GM12874 (cell line): ENCODE results near the gene RNF168.

ENCODE experiments used
- TF ChIP-seq, protein P1 (sequence below): IDR thresholded peaks from 2 replicates; pipeline ENCODE4 v1.5.1; 2011; ENCODE audit warnings: low read depth, mild to moderate bottlenecking, control low read depth, low read length, moderate library complexity; ENCODE audit not compliant: insufficient read depth

RNF168 gene

DNA sequence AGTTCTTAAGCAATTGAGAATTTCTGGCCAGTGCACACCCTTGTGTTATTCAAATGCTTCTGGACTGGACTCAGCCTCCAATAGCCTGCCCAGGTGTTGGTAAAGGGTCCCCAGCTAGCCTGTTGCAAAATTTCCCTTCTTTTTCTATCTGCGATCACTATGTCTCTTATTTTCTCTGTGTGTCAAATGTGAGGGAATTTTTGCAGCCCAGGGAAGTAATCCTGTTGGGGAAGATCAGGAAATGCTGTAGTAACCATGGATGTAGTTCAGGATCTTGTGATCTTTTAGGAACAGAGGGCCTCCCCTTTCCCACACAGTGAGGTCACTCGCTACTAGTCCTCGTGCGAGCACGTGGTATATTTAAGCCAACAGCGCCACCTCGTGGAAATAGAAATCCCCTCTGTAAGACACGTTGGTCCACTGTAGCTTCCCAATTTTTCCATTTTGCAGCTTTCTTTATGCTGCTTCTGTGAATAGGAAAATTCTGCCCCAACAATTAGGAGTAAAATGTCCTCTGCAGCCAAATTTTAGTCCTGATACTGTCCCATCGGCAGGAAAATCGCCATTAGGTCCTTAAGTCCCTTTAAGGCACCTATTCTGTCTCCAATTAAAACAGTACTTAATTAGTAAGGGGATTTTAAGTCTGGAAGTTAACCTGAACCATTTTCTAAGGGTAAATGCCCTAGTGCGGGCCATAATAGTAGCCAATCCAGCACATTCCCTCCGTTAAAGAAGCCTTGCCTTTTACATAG lies 15.6 kb upstream of the RNF168 start:
- TF ChIP-seq, protein P1, sequence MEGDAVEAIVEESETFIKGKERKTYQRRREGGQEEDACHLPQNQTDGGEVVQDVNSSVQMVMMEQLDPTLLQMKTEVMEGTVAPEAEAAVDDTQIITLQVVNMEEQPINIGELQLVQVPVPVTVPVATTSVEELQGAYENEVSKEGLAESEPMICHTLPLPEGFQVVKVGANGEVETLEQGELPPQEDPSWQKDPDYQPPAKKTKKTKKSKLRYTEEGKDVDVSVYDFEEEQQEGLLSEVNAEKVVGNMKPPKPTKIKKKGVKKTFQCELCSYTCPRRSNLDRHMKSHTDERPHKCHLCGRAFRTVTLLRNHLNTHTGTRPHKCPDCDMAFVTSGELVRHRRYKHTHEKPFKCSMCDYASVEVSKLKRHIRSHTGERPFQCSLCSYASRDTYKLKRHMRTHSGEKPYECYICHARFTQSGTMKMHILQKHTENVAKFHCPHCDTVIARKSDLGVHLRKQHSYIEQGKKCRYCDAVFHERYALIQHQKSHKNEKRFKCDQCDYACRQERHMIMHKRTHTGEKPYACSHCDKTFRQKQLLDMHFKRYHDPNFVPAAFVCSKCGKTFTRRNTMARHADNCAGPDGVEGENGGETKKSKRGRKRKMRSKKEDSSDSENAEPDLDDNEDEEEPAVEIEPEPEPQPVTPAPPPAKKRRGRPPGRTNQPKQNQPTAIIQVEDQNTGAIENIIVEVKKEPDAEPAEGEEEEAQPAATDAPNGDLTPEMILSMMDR: peak; percentile 16; the same call in 1 of the 2 replicates

DNA sequence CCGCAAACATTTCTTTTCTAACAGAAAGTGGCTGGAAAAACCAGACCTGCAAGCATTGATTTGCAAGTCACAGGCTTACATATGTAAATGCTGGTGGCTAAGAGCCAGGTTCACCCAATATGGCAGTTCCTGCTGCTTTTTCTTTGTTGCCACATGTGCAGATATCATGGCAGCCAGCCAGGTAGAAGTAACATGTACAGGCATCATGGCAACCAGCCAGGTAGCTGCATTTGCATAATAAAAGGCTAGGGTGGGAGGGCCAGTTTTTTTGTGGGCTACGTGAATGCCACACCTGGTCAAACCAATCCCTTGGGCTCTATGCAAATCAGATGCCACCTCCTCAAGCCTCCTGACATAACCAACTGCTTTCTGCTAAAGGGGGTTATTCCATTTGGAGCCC lies 14.4 kb upstream of the RNF168 start:
- TF ChIP-seq, protein P1: no peak

DNA sequence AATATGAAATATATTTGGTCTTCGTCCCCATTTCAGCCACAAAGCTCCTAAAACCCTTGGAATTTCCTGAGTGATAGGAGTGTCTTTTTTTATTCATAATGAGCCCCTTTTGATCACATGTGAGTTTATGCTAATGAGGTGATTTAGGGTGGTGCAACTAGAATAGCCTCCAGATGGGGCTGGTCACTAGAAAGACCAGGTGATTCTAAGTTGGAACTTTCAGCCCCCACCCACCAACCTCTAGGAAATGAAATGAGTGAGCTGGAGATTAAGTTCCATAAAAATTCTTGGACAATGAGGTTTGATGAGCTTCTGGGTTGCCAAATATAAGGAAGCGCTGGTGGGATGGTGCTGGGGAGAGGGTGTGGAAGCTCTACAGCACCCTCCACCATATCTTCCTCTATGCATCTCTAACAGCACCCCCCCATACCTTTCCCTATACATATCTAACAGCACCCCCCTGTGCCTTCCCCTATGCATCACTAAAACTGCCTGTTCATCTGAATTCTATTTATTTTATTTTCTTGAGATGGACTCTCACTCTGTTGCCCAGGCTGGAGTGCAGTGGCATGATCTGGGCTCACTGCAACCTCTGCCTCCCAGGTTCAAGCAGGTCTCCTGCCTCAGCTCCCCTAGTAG lies 13.7 kb upstream of the RNF168 start:
- TF ChIP-seq, protein P1: no peak

DNA sequence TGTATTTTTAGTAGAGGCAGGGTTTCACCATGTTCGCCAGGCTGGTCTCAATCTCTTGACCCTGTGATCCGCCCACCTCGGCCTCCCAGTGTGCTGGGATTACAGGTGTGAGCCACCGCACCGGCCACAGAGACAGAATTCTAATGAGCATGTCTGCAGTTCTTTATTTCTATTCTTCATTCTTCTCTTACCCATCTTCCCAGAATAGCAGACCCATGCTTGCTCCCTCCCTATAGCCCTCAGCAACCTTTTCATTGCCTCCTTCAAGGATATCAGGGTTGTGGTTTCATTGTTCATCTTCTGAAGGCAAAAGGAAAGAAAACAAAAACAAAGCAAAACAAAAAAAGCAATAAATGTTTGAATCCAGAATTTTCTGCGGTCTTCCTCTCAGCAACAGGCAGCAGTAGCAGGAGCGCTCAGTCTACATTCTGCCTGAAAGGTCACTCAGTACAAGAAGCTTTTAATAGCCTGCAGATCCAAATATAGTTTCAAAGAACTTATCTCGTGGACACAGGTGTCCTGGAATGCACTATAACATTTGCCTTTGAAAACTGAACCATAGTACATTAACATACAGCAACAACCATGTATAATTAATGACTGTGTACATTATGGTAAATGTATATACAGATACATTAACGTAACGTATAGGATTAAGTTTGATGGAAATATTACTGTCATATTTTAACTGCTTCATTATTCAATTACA lies 11.5 kb upstream of the RNF168 start, which contains the start of gene SMCO1:
Gene SMCO1, minus strand, starts transcription at position 434 of the 709 bp plus-strand sequence. Its CDS starts 137 bp downstream, at position 297.
- TF ChIP-seq, protein P1: no peak

DNA sequence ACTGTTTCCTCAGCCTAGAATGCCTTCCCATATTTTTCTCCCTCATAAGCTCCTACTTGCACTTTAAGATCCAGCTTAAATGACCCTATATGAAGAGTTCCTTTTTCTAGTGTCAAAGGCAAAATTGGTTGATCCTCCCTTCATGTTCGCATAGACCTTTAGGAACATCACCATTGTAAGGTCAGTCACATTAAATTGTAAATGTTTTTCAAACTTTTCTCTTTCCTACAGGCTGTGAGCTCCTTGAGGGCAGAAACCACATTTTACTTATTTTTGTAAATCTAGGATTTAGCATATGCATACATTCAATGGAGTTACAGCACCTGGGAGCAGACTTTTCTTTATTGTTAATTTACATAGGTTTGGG lies 10.8 kb upstream of the RNF168 start:
- TF ChIP-seq, protein P1: no peak

DNA sequence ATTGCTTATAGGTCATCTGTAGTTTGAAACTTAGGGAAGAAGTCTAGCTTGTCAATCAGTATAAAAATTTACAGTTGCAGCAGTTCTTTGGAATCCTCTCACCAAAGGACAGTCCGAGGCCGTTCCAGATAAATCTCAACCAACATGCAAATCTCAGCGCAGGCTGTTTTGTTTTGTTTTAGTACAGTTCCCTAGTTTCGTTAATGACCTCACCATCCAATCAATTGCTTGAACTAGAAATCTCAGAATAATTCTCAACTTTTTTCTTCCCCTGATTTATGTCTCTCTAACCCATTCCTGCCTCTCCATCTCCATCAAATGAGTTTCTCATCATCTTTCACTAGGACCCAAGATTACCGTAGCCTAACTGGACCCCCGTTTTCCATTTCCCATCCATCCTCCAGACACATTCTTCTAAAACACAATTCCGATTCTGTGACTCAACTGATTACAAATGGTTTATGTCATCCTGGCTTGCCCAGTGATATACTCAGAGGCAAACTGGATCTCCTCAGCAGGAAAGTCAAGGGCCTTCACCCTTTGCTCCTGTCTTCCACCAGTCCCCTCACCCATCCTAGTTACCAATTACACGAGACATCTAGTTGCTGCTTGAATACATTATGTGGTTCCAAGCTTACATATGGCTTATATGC lies 10.3 kb upstream of the RNF168 start:
- TF ChIP-seq, protein P1: no peak

DNA sequence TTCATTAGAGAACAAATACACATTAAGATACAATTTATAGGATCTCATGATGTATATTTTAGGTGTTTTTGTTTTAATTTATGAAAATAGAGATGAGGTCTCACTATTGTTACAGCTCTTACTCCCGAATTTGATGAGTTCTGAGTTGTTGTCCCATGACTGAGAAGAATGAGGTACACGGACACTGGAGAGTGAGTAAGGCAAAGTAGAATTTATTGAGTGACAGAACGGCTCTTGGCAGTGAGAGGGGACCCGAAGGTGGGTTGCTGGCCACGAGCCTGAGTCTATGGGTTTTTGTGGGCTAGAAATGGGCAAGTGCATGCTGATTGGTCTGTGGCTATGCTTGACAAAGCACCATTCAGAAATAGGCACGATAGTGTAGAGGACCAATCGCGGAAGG lies 3.1 kb upstream of the RNF168 start:
- TF ChIP-seq, protein P1: no peak
